GM12864 (cell line): ENCODE results near the gene PTH2.
"Not testable (repeated sequence)": the region's sequence is repeated elsewhere in the genome, so short reads cannot be mapped to it uniquely, and the experiment has no call there.

Experiments used
- DNase-seq: peaks from one replicate; pipeline ENCODE4 v3.0.0-alpha.2; 2011; ENCODE audit warnings: low read depth
- H3K4me3 ChIP-seq: 2 replicates; pipeline ENCODE4 v1.5.1; 2011; ENCODE audit warnings: mild to moderate bottlenecking, low read depth, low read length, control low read depth
- TF ChIP-seq, protein P1 (sequence below): IDR thresholded peaks from 2 replicates; pipeline ENCODE4 v1.5.1; 2011; ENCODE audit warnings: low read depth, mild to moderate bottlenecking, moderate library complexity, low read length, control low read depth, inconsistent platforms; ENCODE audit errors: missing control alignments

Gene PTH2

DNA sequence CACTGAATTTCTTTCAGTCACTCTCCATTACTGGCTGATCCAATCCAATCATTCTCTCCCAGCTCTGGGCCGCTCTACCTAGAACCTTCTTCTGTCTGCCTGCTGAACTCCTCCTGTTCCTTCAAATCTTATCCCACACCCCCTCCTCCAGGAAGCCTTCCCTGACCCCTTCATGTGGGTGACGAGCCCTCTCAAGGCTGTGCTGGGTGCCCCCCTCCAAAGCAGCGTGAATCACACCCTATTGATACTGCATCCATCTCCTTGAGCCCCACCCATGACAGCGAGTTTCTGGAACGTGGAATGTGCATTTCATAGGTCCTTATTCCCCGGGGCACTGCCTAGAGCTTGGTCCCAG, 25.2 kb upstream of the PTH2 start:
- no peak overlapping the region for H3K4me3 ChIP-seq
- TF ChIP-seq, protein P1, sequence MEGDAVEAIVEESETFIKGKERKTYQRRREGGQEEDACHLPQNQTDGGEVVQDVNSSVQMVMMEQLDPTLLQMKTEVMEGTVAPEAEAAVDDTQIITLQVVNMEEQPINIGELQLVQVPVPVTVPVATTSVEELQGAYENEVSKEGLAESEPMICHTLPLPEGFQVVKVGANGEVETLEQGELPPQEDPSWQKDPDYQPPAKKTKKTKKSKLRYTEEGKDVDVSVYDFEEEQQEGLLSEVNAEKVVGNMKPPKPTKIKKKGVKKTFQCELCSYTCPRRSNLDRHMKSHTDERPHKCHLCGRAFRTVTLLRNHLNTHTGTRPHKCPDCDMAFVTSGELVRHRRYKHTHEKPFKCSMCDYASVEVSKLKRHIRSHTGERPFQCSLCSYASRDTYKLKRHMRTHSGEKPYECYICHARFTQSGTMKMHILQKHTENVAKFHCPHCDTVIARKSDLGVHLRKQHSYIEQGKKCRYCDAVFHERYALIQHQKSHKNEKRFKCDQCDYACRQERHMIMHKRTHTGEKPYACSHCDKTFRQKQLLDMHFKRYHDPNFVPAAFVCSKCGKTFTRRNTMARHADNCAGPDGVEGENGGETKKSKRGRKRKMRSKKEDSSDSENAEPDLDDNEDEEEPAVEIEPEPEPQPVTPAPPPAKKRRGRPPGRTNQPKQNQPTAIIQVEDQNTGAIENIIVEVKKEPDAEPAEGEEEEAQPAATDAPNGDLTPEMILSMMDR, result no peak
- no peak for DNase-seq

DNA sequence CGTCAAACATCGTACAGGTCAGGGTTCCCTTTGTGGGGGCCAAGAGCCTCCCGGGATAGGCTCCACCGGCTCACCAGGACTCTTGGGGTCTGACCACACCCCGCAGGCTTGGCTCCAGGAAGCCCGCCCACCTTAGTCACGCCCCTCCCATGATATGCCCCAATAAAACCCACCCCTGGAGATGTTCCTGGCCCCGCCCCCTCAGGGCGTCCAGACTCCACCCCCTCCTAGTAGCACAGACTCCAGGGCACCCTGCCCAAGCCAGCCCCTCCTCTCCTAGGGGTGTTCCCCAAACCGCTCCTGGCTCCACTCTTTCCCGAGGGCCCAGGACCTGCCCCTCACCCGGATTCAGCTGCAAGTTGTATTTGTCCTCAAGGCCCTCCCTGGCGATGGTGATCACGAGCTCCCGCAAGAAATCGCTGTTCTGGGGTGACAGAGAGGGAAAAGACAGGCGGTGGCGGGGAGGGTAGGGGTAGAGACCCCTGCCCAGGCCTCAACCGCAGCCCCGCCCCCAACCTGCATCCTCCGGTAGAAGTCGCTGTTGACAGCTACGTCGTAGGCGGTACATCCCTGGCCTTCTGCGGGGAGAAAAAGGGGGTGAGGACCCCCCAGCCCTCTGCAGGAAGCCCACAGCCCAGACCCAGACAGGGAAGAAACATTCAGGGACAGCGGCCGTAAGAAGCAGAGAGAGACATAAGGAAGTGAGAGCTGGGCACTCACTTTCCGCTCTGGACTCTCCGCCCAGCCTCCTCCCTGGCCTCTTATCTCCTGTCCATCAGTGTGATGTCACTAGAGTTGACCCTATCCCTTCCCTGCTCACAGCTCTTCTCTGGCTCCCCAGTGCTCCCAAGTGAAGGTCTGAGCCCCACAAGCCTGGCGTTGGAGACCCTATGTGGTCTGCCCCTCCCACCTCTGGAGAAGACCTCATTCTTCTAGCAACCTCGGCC, 24.5 kb upstream of the PTH2 start:
- no peak overlapping the region for H3K4me3 ChIP-seq
- DNase-seq, result no peak
- TF ChIP-seq, protein P1, result no peak

DNA sequence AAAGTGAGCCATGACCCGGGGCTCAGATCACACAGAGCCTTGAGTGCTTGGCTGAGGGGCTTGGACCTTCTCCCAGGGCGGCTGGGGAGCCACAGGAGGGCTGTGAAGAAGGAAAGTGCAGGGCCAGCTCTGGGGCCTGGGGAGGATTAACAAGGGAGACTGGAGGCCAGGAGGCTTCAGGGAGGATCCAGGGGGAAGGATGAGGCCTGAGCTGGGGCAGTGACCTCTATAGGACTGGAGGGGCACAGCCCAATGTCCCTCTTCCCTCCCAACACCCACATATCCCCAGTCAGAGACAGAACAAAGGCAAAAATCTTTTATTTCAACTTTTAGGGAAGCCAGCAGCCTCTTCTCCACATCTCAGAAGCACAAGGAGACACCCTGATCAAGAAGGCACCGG, 22.8 kb upstream of the PTH2 start:
- no peak overlapping the region for H3K4me3 ChIP-seq
- TF ChIP-seq, protein P1, result no peak

DNA sequence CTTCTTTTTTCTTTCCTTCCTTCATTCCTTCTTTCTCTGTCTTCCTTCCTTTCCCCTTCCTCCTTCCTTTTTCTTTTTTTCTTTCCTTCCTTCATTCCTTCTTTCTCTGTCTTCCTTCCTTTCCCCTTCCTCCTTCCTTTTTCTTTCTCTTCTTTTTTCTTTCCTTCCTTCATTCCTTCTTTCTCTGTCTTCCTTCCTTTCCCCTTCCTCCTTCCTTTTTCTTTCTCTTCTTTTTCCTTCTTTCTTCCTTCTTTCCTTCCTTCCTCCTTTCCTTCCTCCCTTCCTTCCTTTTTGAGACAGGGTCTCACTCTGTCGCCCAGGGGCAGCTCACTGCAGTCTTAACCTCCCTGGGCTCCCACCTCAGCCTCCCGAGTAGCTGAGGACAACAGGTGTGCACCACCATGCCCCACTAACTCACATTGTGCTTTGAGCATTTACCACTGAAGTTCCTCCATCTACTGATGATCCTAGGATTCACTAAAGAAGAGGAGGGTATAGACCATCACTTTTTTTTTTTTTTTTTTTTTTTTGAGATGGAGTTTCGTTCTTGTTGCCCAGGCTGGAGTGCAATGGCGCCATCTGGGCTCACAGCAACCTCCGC, 21.0 kb upstream of the PTH2 start:
- not testable (repeated sequence) for H3K4me3 ChIP-seq

More for the DNA sequence above, 22.8 kb upstream of the PTH2 start:
- no peak for DNase-seq

DNA sequence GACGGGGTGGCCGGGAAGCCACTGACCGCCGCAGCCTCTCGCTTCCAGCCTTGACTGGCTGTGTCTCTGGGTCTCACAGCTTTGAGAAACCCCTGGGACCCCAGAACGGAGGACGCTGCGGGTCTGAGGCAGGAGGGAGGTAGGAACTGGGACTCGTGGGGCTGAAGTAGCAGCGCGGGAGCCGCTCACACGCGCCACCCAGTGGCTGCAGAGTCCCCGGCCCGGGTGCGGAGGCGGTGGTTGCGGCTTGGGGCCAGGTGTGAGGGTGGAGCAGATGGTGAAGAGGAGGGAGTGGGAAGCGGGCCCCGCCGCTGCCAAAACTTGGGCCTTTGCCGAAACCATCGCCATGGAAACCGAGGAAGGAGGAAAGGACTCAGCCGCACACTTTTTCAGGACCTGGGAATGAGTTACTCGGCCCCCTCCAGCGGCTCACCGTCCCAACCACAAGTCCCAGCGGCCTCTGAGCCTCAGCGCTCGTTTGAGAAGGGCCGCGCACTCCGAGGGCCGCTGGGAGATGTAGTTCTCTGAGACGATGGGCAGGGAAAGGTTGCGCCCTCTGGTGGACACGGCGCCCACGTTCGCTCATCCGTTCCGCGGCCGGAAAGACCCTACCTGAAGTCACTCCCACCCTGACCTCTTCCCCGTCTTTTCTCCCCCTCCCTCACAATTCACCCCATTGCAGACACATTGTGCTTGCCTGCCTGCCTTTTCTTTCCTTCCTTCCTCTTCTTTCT, 20.3 kb upstream of the PTH2 start:
- TF ChIP-seq, protein P1, result peak; percentile 87
- H3K4me3 ChIP-seq, result peak overlapping the region; percentile 62
- DNase-seq, result peak; percentile 84

More for the DNA sequence above, 21.0 kb upstream of the PTH2 start:
- DNase-seq, result not testable (repeated sequence)

DNA sequence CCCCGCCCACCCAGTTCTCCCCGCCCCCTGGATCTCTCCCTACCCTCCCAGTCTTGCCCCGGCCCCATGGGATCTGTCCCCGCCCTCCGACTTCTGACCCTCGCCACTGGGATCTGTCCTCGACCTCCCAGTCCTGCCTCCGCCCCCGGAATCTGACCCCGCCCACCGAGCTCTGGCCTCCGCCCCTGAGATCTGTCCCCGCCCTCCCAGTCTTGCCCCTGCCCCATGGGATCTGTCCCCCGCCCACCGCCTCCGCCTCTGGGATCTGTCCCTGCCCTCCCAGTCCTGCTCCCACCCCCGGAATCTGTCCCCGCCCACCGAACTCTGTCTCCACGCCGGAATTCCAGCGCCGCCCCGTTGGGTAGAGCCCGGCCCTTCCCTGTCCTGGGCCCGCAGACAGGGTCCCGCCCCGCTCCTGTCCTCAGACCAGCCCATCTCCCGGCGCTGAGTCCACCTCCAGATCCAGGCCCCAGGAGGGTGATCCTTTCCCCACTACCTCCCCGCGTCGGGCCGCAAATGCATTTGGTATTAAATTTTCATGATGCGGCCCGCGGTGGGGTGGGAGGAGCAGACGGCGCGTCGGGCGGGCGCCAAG, 19.6 kb upstream of the PTH2 start:
- H3K4me3 ChIP-seq, result peak overlapping the region; percentile 62
- TF ChIP-seq, protein P1, result no peak
- no peak for DNase-seq

DNA sequence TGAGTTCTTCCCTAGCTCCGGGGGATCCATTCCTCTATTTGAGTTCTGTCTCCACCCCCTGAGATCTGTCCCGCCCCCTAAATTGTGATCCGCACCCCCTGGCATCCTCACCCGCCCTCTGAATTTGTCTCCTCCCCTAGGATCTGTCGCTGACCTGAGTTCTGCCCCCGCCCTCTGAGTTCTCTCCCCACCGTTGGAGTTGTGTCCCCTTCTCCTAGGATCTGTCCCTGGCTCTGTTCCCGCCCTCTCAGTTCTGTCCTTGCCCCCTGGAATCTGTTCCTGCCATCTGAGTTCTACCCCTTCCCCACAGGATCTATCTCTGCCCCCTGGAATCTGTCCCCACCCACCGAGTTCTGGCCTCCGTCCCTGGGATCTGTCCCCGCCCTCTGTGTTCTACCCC, 19.1 kb upstream of the PTH2 start:
- no peak for DNase-seq
- H3K4me3 ChIP-seq, result peak overlapping the region; percentile 4; the same call in 1 of the 2 replicates

More for the DNA sequence above, 19.1 kb upstream of the PTH2 start:
- TF ChIP-seq, protein P1, result no peak
